ENCODE results near the gene AFAP1L1.

The AFAP1L1 gene

DNA sequence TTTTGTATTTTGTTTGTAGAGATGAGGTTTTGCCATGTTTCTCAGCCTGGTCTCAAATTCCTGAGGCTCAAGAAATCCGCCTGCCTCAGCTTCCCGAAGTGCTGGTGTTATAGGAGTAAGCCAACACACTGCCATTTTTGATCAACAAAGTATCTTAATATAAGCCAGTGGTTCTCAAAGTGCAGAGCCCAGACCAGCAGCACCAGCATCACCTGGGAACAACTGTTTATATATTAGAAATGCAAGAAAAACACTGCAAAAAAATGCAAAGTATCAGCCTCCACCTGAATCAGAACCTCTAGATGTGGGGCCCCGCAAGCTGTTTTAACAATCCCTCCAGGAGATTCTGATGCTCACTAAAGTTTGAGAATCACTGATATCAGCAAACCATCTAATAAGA lies 101.3 kb downstream of the AFAP1L1 start:
- no peak for DNase-seq (ENCODE audit: extremely low read depth, low read depth)
- no peak for TF ChIP-seq CTCF (IDR thresholded peaks at IDR 0.05; ENCODE audit: low read depth, low read length)

GRCh38 chr5:149374303-149374702 lies 102.6 kb downstream of the AFAP1L1 start:
- TF ChIP-seq CTCF (IDR thresholded peaks at IDR 0.05; ENCODE audit: low read depth, low read length) = no peak
- DNase-seq (ENCODE audit: extremely low read depth, low read depth) = no peak

GRCh38 chr5:149374801-149375200 lies 103.1 kb downstream of the AFAP1L1 start:
- no peak for DNase-seq (ENCODE audit: extremely low read depth, low read depth)
- no peak for TF ChIP-seq CTCF (IDR thresholded peaks at IDR 0.05; ENCODE audit: low read depth, low read length)

- no peak for TF ChIP-seq CTCF (IDR thresholded peaks at IDR 0.05; ENCODE audit: low read depth, low read length)
- no peak for DNase-seq (ENCODE audit: extremely low read depth, low read depth)
These were observed 103.8 kb downstream of the AFAP1L1 start for GRCh38 chr5:149375434-149375833.

DNA sequence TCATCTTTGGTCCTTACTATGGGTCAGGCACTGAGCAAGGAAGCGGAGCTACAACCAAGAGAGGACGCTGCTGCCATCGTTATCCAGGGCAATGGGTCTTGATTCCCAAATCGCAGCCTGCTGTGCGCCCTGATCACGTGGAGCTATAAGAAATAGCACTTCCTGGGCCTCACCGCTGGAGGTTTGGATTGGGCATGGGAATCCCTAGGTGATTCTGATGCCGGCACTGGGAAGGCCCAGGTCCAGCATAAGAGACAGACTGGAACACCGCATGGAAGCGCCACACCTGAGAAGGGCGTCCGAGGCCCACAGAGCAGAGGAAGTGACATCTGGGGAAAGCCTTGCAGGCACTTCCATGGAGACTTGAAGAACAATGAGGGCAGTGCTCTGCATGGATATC lies 104.4 kb downstream of the AFAP1L1 start:
- TF ChIP-seq CTCF (IDR thresholded peaks at IDR 0.05; ENCODE audit: low read depth, low read length) = no peak
- no peak for DNase-seq (ENCODE audit: extremely low read depth, low read depth)

- TF ChIP-seq CTCF (IDR thresholded peaks at IDR 0.05; ENCODE audit: low read depth, low read length) = no peak
- DNase-seq (ENCODE audit: extremely low read depth, low read depth) = no peak
These were observed 105.2 kb downstream of the AFAP1L1 start for GRCh38 chr5:149376711-149377447.

- DNase-seq (ENCODE audit: extremely low read depth, low read depth) = no peak
- no peak for TF ChIP-seq CTCF (IDR thresholded peaks at IDR 0.05; ENCODE audit: low read depth, low read length)
These were observed 106.7 kb downstream of the AFAP1L1 start for GRCh38 chr5:149378241-149378820.
